Neural cell (in vitro differentiated cells): ENCODE results near the gene NR4A3.

Experiments
- EP300 ChIP-seq: fragments of 450-650 bp; conservative IDR thresholded peaks from 2 replicates; pipeline ENCODE4 v1.6.1; 2014; ENCODE audit warnings: antibody characterized with exemption, mild to moderate bottlenecking, moderate library complexity; ENCODE audit not compliant: poor library complexity, severe bottlenecking
- EZH2 ChIP-seq: fragments of 200-600, 300-800 bp; shearing (Covaris generic), sonication (generic); IDR thresholded peaks from 2 replicates; pipeline ENCODE4 v1.6.1; 2014; ENCODE audit warnings: antibody characterized with exemption, low read length, borderline replicate concordance, mild to moderate bottlenecking; ENCODE audit not compliant: insufficient read depth, poor library complexity, severe bottlenecking
- POLR2AphosphoS5 ChIP-seq: IDR thresholded peaks from 2 replicates; pipeline ENCODE4 v1.6.1; 2012
- SMC3 ChIP-seq: fragments of 450-650 bp; conservative IDR thresholded peaks from 2 replicates; pipeline ENCODE4 v1.6.1; 2014; ENCODE audit warnings: antibody characterized with exemption, mild to moderate bottlenecking, moderate library complexity; ENCODE audit not compliant: poor library complexity
- TAF1 ChIP-seq: IDR thresholded peaks from 2 replicates; pipeline ENCODE4 v1.6.1; 2012; ENCODE audit warnings: low read depth
- TF ChIP-seq, protein P1 (sequence below): fragments of 450-650 bp; IDR thresholded peaks from 2 replicates; pipeline ENCODE4 v1.5.1; 2014; ENCODE audit warnings: antibody characterized with exemption, mild to moderate bottlenecking, moderate library complexity; ENCODE audit not compliant: poor library complexity, severe bottlenecking
- TF ChIP-seq, protein P2 (sequence below): IDR thresholded peaks from 2 replicates; pipeline ENCODE4 v1.6.1; 2012; ENCODE audit warnings: borderline replicate concordance

DNA sequence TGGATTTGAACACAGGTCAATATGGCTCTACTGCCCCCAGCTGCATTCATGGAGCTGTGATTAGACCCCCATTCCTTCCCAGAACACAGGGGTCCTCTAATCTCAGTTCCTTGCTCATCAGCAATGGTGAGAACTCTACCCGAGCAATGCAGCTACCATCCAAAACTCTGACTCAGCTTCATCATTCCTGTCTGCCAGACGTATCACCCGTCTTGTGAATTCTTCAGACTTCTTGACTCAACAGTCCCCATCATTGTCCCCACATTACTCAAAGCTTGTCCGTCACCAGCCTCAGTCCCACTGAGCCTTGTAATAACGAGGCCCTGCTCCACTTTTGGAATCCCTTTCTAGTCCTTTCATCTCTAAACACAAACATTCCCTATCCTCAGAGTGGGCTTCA, 48.4 kb downstream of the NR4A3 start:
- TF ChIP-seq, protein P1, sequence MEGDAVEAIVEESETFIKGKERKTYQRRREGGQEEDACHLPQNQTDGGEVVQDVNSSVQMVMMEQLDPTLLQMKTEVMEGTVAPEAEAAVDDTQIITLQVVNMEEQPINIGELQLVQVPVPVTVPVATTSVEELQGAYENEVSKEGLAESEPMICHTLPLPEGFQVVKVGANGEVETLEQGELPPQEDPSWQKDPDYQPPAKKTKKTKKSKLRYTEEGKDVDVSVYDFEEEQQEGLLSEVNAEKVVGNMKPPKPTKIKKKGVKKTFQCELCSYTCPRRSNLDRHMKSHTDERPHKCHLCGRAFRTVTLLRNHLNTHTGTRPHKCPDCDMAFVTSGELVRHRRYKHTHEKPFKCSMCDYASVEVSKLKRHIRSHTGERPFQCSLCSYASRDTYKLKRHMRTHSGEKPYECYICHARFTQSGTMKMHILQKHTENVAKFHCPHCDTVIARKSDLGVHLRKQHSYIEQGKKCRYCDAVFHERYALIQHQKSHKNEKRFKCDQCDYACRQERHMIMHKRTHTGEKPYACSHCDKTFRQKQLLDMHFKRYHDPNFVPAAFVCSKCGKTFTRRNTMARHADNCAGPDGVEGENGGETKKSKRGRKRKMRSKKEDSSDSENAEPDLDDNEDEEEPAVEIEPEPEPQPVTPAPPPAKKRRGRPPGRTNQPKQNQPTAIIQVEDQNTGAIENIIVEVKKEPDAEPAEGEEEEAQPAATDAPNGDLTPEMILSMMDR: no peak
- no peak for TF ChIP-seq POLR2AphosphoS5
- TF ChIP-seq SMC3: no peak
- TF ChIP-seq EZH2: no peak
- TF ChIP-seq, protein P2, sequence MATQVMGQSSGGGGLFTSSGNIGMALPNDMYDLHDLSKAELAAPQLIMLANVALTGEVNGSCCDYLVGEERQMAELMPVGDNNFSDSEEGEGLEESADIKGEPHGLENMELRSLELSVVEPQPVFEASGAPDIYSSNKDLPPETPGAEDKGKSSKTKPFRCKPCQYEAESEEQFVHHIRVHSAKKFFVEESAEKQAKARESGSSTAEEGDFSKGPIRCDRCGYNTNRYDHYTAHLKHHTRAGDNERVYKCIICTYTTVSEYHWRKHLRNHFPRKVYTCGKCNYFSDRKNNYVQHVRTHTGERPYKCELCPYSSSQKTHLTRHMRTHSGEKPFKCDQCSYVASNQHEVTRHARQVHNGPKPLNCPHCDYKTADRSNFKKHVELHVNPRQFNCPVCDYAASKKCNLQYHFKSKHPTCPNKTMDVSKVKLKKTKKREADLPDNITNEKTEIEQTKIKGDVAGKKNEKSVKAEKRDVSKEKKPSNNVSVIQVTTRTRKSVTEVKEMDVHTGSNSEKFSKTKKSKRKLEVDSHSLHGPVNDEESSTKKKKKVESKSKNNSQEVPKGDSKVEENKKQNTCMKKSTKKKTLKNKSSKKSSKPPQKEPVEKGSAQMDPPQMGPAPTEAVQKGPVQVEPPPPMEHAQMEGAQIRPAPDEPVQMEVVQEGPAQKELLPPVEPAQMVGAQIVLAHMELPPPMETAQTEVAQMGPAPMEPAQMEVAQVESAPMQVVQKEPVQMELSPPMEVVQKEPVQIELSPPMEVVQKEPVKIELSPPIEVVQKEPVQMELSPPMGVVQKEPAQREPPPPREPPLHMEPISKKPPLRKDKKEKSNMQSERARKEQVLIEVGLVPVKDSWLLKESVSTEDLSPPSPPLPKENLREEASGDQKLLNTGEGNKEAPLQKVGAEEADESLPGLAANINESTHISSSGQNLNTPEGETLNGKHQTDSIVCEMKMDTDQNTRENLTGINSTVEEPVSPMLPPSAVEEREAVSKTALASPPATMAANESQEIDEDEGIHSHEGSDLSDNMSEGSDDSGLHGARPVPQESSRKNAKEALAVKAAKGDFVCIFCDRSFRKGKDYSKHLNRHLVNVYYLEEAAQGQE: no peak
- TF ChIP-seq EP300: no peak
- no peak for TF ChIP-seq TAF1
